HepG2 (cell line): ENCODE data around the gene CTSW. TPM values are rescaled to one million over a fixed set of nuclear protein-coding genes. Genes with fewer than 3 reads are reported as not detected.
A peak's percentile ranks its signal among the peaks of the same experiment; 100 is the strongest.

Experiments used
- CBX2 ChIP-seq, 2 experiments: fragments of 200-600 bp in 1 of 2; sonication (generic); formaldehyde crosslinking in 1 of 2; IDR thresholded peaks; 2 replicates each; pipeline versions ENCODE4 v1.7.0 to v1.8.1; 2018 to 2022; ENCODE audit warnings: low read depth in 2 of 2, low read length in 1 of 2, mild to moderate bottlenecking in 1 of 2, missing genetic modification reagents in 1 of 2
- CENPT ChIP-seq: sonication (generic); formaldehyde crosslinking; IDR thresholded peaks from 2 replicates; pipeline ENCODE4 v1.8.0; 2022; ENCODE audit warnings: low read depth, mild to moderate bottlenecking, moderate library complexity, missing genetic modification reagents
- ESRRA ChIP-seq: sonication (generic); formaldehyde crosslinking; IDR thresholded peaks from 2 replicates; pipeline ENCODE4 v1.5.1; 2020; ENCODE audit warnings: mild to moderate bottlenecking, low read depth, missing genetic modification reagents
- GABPA ChIP-seq, 2 experiments: IDR thresholded peaks; 2 replicates each; pipeline ENCODE4 v1.6.1; 2011 to 2016; ENCODE audit warnings: low read depth in 2 of 2, low read length in 1 of 2, missing biosample characterization in 1 of 2, missing genetic modification characterization in 1 of 2
- HMGA1 ChIP-seq: sonication (generic); formaldehyde crosslinking; conservative IDR thresholded peaks from 2 replicates; pipeline ENCODE4 v1.4.0; 2020; ENCODE audit warnings: missing genetic modification reagents
- MAFK ChIP-seq, 2 experiments: IDR thresholded peaks in 1 of 2; conservative IDR thresholded peaks in 1 of 2; 2 replicates each; pipeline ENCODE4 v1.6.1; 2011; ENCODE audit warnings: improper control_type of control experiment in 2 of 2, low read length in 2 of 2
- PRDM15 ChIP-seq: sonication (generic); formaldehyde crosslinking; IDR thresholded peaks from 2 replicates; pipeline ENCODE4 v1.4.0; 2020; ENCODE audit warnings: missing genetic modification reagents
- RBM39 ChIP-seq: fragments of 200-400 bp; formaldehyde crosslinking; IDR thresholded peaks from one replicate; pipeline ENCODE4 v1.6.1; 2018; ENCODE audit warnings: antibody characterized with exemption, mild to moderate bottlenecking, low read depth, low read length; ENCODE audit not compliant: poor library complexity, severe bottlenecking
- SRSF4 ChIP-seq: fragments of 200-400 bp; formaldehyde crosslinking; IDR thresholded peaks from one replicate; pipeline ENCODE4 v1.6.1; 2018; ENCODE audit warnings: mild to moderate bottlenecking, low read depth, low read length, moderate library complexity; ENCODE audit not compliant: poor library complexity, severe bottlenecking
- SSRP1 ChIP-seq: IDR thresholded peaks from 2 replicates; pipeline ENCODE4 v1.6.1; 2016; ENCODE audit warnings: control low read depth
- TFDP1 ChIP-seq: IDR thresholded peaks from 2 replicates; pipeline ENCODE4 v1.6.1; 2016; ENCODE audit warnings: missing compliant biosample characterization, missing genetic modification reagents, borderline replicate concordance
- ZBTB21 ChIP-seq: sonication (generic); formaldehyde crosslinking; IDR thresholded peaks from 2 replicates; pipeline ENCODE4 v1.4.0; 2020; ENCODE audit warnings: missing genetic modification reagents
- ZFP82 ChIP-seq: sonication (generic); formaldehyde crosslinking; IDR thresholded peaks from 2 replicates; pipeline ENCODE4 v1.5.1; 2020; ENCODE audit warnings: mild to moderate bottlenecking, missing genetic modification reagents, borderline replicate concordance
- ZNF142 ChIP-seq: sonication (generic); formaldehyde crosslinking; IDR thresholded peaks from 2 replicates; pipeline ENCODE4 v1.4.0; 2020; ENCODE audit warnings: missing genetic modification reagents
- ZNF24 ChIP-seq: fragments of 450-650 bp; IDR thresholded peaks from 2 replicates; pipeline ENCODE4 v1.6.1; 2017; ENCODE audit warnings: antibody characterized with exemption, mild to moderate bottlenecking
- ZNF260 ChIP-seq: sonication (generic); formaldehyde crosslinking; IDR thresholded peaks from 2 replicates; pipeline ENCODE4 v1.4.0; 2020; ENCODE audit warnings: missing genetic modification reagents, low read depth, mild to moderate bottlenecking, borderline replicate concordance
- ZNF562 ChIP-seq: sonication (generic); formaldehyde crosslinking; IDR thresholded peaks from 2 replicates; pipeline ENCODE4 v1.8.0; 2022; ENCODE audit warnings: missing genetic modification reagents, borderline replicate concordance
- polyA plus RNA-seq, 8 experiments: library from polyadenylated mRNA; depleted of rRNA in 3 of 8; stranded (reverse) in 7 of 8; unstranded in 1 of 8; fragments of >200 nt; fragmentation: Illumina TruSeq in 4 of 8; extraction: Trizol in 4 of 8; gene quantifications; 2 replicates each; pipeline versions ENCODE4 v1.2.1 to v1.2.3, GENCODE V29; 2011 to 2016; ENCODE audit warnings: low read depth in 4 of 8, missing spikeins in 1 of 8, mixed read lengths in 1 of 8; ENCODE audit not compliant: insufficient read depth in 1 of 8
- total RNA-seq, 5 experiments: library from RNA; depleted of rRNA; stranded (reverse); fragments of >200 nt; fragmentation: Illumina TruSeq; extraction: Trizol; gene quantifications; 2 replicates each; pipeline ENCODE4 v1.2.3, GENCODE V29; 2016; ENCODE audit warnings: low read depth in 1 of 5

Gene CTSW
- total and polyA plus RNA-seq, 2 of the 13 experiments (the other 11 are each of a cell fraction or from before 2014, with no cell fraction given), result 0.09 TPM; not detected in 1

- peak; percentile 97 for TF ChIP-seq RBM39
- TF ChIP-seq SSRP1 (CRISPR knock-in tag), result no peak
- no peak for TF ChIP-seq ZNF562 (CRISPR knock-in tag)
- no peak for TF ChIP-seq PRDM15 (CRISPR knock-in tag)
- no peak for TF ChIP-seq CENPT (CRISPR knock-in tag)
- no peak for TF ChIP-seq MAFK (conservative IDR thresholded peaks at IDR 0.05 in 1 of 2, IDR thresholded peaks at IDR 0.05 in 1 of 2; ENCODE audit: low read length in 2 of 2)
- peak; percentile 52; the same call in 1 of the 2 replicates for TF ChIP-seq ESRRA (CRISPR knock-in tag)
- TF ChIP-seq GABPA (IDR thresholded peaks at IDR 0.05; ENCODE audit: low read depth, low read length), result no peak
- TF ChIP-seq GABPA (CRISPR knock-in tag; IDR thresholded peaks at IDR 0.05; ENCODE audit: low read depth), result peak; percentile 95
- no peak for TF ChIP-seq ZBTB21 (CRISPR knock-in tag)
- no peak for TF ChIP-seq ZNF260 (CRISPR knock-in tag)
- TF ChIP-seq ZNF24, result no peak
- TF ChIP-seq CBX2 (IDR thresholded peaks at IDR 0.05; ENCODE audit: low read depth, low read length), result no peak
- TF ChIP-seq CBX2 (CRISPR knock-in tag; IDR thresholded peaks at IDR 0.05; ENCODE audit: low read depth), result no peak
- TF ChIP-seq HMGA1 (CRISPR knock-in tag), result no peak
- peak; percentile 89 for TF ChIP-seq TFDP1
- 0 out of 2 replicates have a peak, but pooled peaks have one; percentile 46 for TF ChIP-seq ZFP82 (CRISPR knock-in tag)
- no peak for TF ChIP-seq SRSF4
- no peak for TF ChIP-seq ZNF142 (CRISPR knock-in tag)
Observed at GRCh38 chr11:65857853-65858680, 21.6 kb upstream of the CTSW start, which contains the start of gene CFL1 (continued).
